WTC11 (cell line): ENCODE measurements around the gene HSDL1.

Experiments used
- AFF4 ChIP-seq: sonication (generic); formaldehyde crosslinking; IDR thresholded peaks from 2 replicates; pipeline ENCODE4 v1.8.1; 2023; ENCODE audit warnings: mild to moderate bottlenecking, missing genetic modification reagents, borderline replicate concordance
- CBFB ChIP-seq: sonication (generic); formaldehyde crosslinking; IDR thresholded peaks from 2 replicates; pipeline ENCODE4 v1.8.1; 2022; ENCODE audit warnings: mild to moderate bottlenecking, low read depth, missing genetic modification reagents
- FOXJ3 ChIP-seq: sonication (generic); formaldehyde crosslinking; IDR thresholded peaks from 2 replicates; pipeline ENCODE4 v1.9.0; 2021; ENCODE audit warnings: missing genetic modification reagents, mild to moderate bottlenecking, borderline replicate concordance
- HMGA2 ChIP-seq: fragments of 250-450 bp; sonication (Bioruptor Pico); IDR thresholded peaks from 2 replicates; pipeline ENCODE4 v1.4.0; 2021; ENCODE audit warnings: mild to moderate bottlenecking, moderate library complexity
- KAT7 ChIP-seq: sonication (generic); formaldehyde crosslinking; IDR thresholded peaks from 2 replicates; pipeline ENCODE4 v1.8.1; 2023; ENCODE audit warnings: missing genetic modification reagents, mild to moderate bottlenecking, borderline replicate concordance
- MAX ChIP-seq: sonication (generic); formaldehyde crosslinking; IDR thresholded peaks from 2 replicates; pipeline ENCODE4 v1.8.0; 2022; ENCODE audit warnings: mild to moderate bottlenecking, missing genetic modification reagents
- MLX ChIP-seq: sonication (generic); formaldehyde crosslinking; IDR thresholded peaks from 2 replicates; pipeline ENCODE4 v1.8.1; 2023; ENCODE audit warnings: mild to moderate bottlenecking, missing genetic modification reagents, moderate library complexity
- MYBL2 ChIP-seq: sonication (generic); formaldehyde crosslinking; IDR thresholded peaks from 2 replicates; pipeline ENCODE4 v1.8.1; 2023; ENCODE audit warnings: mild to moderate bottlenecking, moderate library complexity, missing genetic modification reagents
- NR2C2 ChIP-seq: sonication (generic); formaldehyde crosslinking; IDR thresholded peaks from 2 replicates; pipeline ENCODE4 v1.8.0; 2022; ENCODE audit warnings: mild to moderate bottlenecking, missing genetic modification reagents
- NR3C1 ChIP-seq: sonication (generic); formaldehyde crosslinking; conservative IDR thresholded peaks from 2 replicates; pipeline ENCODE4 v1.8.1; 2023; ENCODE audit warnings: low read depth, mild to moderate bottlenecking, missing genetic modification reagents
- SP1 ChIP-seq: sonication (generic); formaldehyde crosslinking; conservative IDR thresholded peaks from 2 replicates; pipeline ENCODE4 v1.8.1; 2022; ENCODE audit warnings: missing genetic modification reagents
- TF ChIP-seq, protein P1 (sequence below): fragments of 200-600 bp; IDR thresholded peaks from 2 replicates; pipeline ENCODE4 v1.8.0; 2022; ENCODE audit warnings: antibody characterized with exemption
- TF ChIP-seq, protein P2 (sequence below): sonication (generic); formaldehyde crosslinking; IDR thresholded peaks from 2 replicates; pipeline ENCODE4 v1.8.1; 2023; ENCODE audit warnings: mild to moderate bottlenecking, missing genetic modification reagents, moderate library complexity

- TF ChIP-seq KAT7 (CRISPR knock-in tag) (no peak), SP1 (CRISPR knock-in tag) (no peak), NR2C2 (CRISPR knock-in tag) (no peak), AFF4 (CRISPR knock-in tag) (no peak), FOXJ3 (CRISPR knock-in tag) (no peak), NR3C1 (no peak), HMGA2 (CRISPR knock-in tag) (no peak), MAX (CRISPR knock-in tag) (no peak), CBFB (CRISPR knock-in tag) (no peak), MYBL2 (no peak), MLX (CRISPR knock-in tag) (no peak)
- TF ChIP-seq, protein P1, sequence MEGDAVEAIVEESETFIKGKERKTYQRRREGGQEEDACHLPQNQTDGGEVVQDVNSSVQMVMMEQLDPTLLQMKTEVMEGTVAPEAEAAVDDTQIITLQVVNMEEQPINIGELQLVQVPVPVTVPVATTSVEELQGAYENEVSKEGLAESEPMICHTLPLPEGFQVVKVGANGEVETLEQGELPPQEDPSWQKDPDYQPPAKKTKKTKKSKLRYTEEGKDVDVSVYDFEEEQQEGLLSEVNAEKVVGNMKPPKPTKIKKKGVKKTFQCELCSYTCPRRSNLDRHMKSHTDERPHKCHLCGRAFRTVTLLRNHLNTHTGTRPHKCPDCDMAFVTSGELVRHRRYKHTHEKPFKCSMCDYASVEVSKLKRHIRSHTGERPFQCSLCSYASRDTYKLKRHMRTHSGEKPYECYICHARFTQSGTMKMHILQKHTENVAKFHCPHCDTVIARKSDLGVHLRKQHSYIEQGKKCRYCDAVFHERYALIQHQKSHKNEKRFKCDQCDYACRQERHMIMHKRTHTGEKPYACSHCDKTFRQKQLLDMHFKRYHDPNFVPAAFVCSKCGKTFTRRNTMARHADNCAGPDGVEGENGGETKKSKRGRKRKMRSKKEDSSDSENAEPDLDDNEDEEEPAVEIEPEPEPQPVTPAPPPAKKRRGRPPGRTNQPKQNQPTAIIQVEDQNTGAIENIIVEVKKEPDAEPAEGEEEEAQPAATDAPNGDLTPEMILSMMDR = no peak
- TF ChIP-seq, protein P2, sequence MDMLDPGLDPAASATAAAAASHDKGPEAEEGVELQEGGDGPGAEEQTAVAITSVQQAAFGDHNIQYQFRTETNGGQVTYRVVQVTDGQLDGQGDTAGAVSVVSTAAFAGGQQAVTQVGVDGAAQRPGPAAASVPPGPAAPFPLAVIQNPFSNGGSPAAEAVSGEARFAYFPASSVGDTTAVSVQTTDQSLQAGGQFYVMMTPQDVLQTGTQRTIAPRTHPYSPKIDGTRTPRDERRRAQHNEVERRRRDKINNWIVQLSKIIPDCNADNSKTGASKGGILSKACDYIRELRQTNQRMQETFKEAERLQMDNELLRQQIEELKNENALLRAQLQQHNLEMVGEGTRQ (CRISPR knock-in tag) = no peak
Measured at GRCh38 chr16:84139628-84140258, 5.2 kb downstream of the HSDL1 start.
